K562 (cell line): ENCODE results near the gene ALDH6A1. TPM values are rescaled to one million over a fixed set of nuclear protein-coding genes. Genes with fewer than 3 reads are reported as not detected.

Source experiments
- ATAC-seq: fragments of 200-7000 bp; cut with Tn5 transposase; 3 replicates; pipeline ENCODE4 v1.9.1; 2020; ENCODE audit warnings: moderate library complexity
- BruUV-seq: library from RNA; stranded (reverse); fragments of 400-500 nt; replicated peaks from 2 replicates; lab custom pipeline; 2021; lab: Mats Ljungman, UMichigan
- CTCF ChIA-PET: fragments of 300-600 bp; formaldehyde crosslinking; extraction: SDS; loops from one replicate; lab custom pipeline; 2021; ENCODE audit warnings: low intra/inter-chr PET ratio; lab: Yijun Ruan, JAX
- POLR2A ChIA-PET: fragments of 300-600, 350-650 bp; sonication (Branson Sonifier 250); formaldehyde crosslinking; extraction: SDS; loops from one replicate; lab custom pipeline; 2021; ENCODE audit warnings: antibody characterized with exemption, inconsistent platforms; lab: Yijun Ruan, JAX
- DNase-seq, 4 experiments: peaks; one replicate each; pipeline versions ENCODE4 v3.0.0 to v3.0.0-alpha.2; 2011 to 2018; ENCODE audit warnings: low spot score in 3 of 4, mixed read lengths in 3 of 4; ENCODE audit errors: extremely low read depth in 1 of 4
- FAIRE-seq: peaks from 2 replicates; lab custom pipeline; 2011; peaks lifted over from hg19 to GRCh38; lab: Jason Lieb, UNC
- H2AFZ ChIP-seq: 2 replicates; pipeline ENCODE4 v1.6.0; 2011; ENCODE audit warnings: low read depth, low read length, control low read depth, inconsistent platforms
- H3K27ac ChIP-seq: fragments of 200-600 bp; 3 replicates; pipeline ENCODE4 v1.8.0; 2011; ENCODE audit warnings: low read depth, mild to moderate bottlenecking, control low read depth, inconsistent platforms, low read length, moderate library complexity, mixed read lengths; ENCODE audit errors: extremely low read depth
- H3K27me3 ChIP-seq, 2 experiments: fragments of 300-600 bp in 1 of 2; 2 replicates in 1 of 2; 3 replicates in 1 of 2; pipeline versions ENCODE4 v1.6.0 to v1.8.0; 2011; ENCODE audit warnings: inconsistent platforms in 2 of 2, low read length in 2 of 2, mild to moderate bottlenecking in 1 of 2, mixed read lengths in 1 of 2, moderate library complexity in 1 of 2; ENCODE audit not compliant: control insufficient read depth in 2 of 2, insufficient read depth in 2 of 2
- H3K36me3 ChIP-seq: fragments of 300-600 bp; 3 replicates; pipeline ENCODE4 v1.8.0; 2011; ENCODE audit warnings: mild to moderate bottlenecking, low read length, inconsistent platforms; ENCODE audit not compliant: control insufficient read depth, insufficient read depth
- H3K4me1 ChIP-seq, 2 experiments: fragments of 200-600 bp in 1 of 2; replicated peaks in 1 of 2; 2 replicates in 1 of 2; 3 replicates in 1 of 2; pipeline versions ENCODE4 v1.5.1 to v1.8.0; 2011; ENCODE audit warnings: inconsistent platforms in 2 of 2, low read length in 2 of 2, mild to moderate bottlenecking in 1 of 2, mixed read lengths in 1 of 2, moderate library complexity in 1 of 2; ENCODE audit not compliant: control insufficient read depth in 2 of 2, insufficient read depth in 2 of 2
- H3K4me2 ChIP-seq: 2 replicates; pipeline ENCODE4 v1.6.1; 2011; ENCODE audit warnings: low read length, control low read depth, inconsistent platforms, mixed read lengths; ENCODE audit not compliant: insufficient read depth
- H3K4me3 ChIP-seq: fragments of 200-600 bp; sonication (generic), shearing (Covaris generic); 2 replicates; pipeline ENCODE4 v1.5.1; 2016; ENCODE audit warnings: control low read depth, inconsistent platforms
- H3K79me2 ChIP-seq: fragments of 200-600 bp; 3 replicates; pipeline ENCODE4 v1.8.0; 2011; ENCODE audit warnings: low read length, inconsistent platforms; ENCODE audit not compliant: control insufficient read depth, insufficient read depth
- H3K9ac ChIP-seq, 2 experiments: 2 replicates each; pipeline versions ENCODE4 v1.6.0 to v1.6.1; 2011; ENCODE audit warnings: low read depth in 2 of 2, low read length in 2 of 2, control low read depth in 1 of 2, inconsistent platforms in 1 of 2, mild to moderate bottlenecking in 1 of 2, mixed read lengths in 1 of 2; ENCODE audit not compliant: insufficient read depth in 1 of 2
- H3K9me1 ChIP-seq: one replicate; pipeline ENCODE4 v1.6.0; 2011; ENCODE audit warnings: inconsistent platforms, mild to moderate bottlenecking, low read length, moderate library complexity; ENCODE audit not compliant: control insufficient read depth, insufficient read depth
- H3K9me3 ChIP-seq: replicated peaks from 2 replicates; pipeline ENCODE4 v1.5.1; 2011; ENCODE audit warnings: low read depth, low read length, inconsistent platforms; ENCODE audit not compliant: control insufficient read depth, insufficient read depth
- H4K20me1 ChIP-seq: replicated peaks from 2 replicates; pipeline ENCODE4 v1.6.1; 2011; ENCODE audit warnings: low read length, inconsistent platforms, mixed read lengths; ENCODE audit not compliant: control insufficient read depth, insufficient read depth
- HCFC1 ChIP-seq: IDR thresholded peaks from 2 replicates; pipeline ENCODE4 v1.6.1; 2012; ENCODE audit warnings: low read depth, low read length, improper control_type of control experiment
- SAP30 ChIP-seq: fragments of 200-600 bp; sonication (generic); IDR thresholded peaks from 2 replicates; pipeline ENCODE4 v1.6.1; 2012; ENCODE audit warnings: borderline replicate concordance, low read depth, mild to moderate bottlenecking, moderate library complexity, low read length, control low read depth, inconsistent platforms; ENCODE audit not compliant: insufficient read depth, poor library complexity, severe bottlenecking
- STAG1 ChIP-seq: sonication (generic); formaldehyde crosslinking; IDR thresholded peaks from 2 replicates; pipeline ENCODE4 v1.5.0; 2020; ENCODE audit warnings: missing genetic modification reagents, borderline replicate concordance
- WGBS: fragments of 100-300 bp; shearing (Covaris generic); methylation state at CpG from one replicate; pipeline ENCODE4 v1.1.6; 2016; ENCODE audit warnings: low coverage, mixed read lengths; ENCODE audit not compliant: insufficient coverage; ENCODE audit errors: missing lambda C conversion rate; 5-methylcytosine and 5-hydroxymethylcytosine counted together
- in situ Hi-C: fragments of 300-500 bp; cut with MboI; formaldehyde crosslinking; loops from 4 replicates; pipeline ENCODE4 v1.15.0; 2018; ENCODE audit warnings: inconsistent platforms, mixed read lengths
- intact Hi-C: fragments of 100-400 bp; cut with micrococcal nuclease; formaldehyde crosslinking; loops from 2 replicates; pipeline ENCODE4 v1.14.2; 2022
- polyA plus RNA-seq, 8 experiments: library from polyadenylated mRNA; depleted of rRNA in 4 of 8; stranded (reverse) in 5 of 8; unstranded in 3 of 8; fragments of >200 nt; fragmentation: Nextera tagmentation in 2 of 8; fragmentation: Illumina TruSeq in 1 of 8; extraction: Ambion mirVana in 2 of 8; extraction: Trizol in 1 of 8; gene quantifications; 2 replicates each; pipeline versions ENCODE4 v1.2.1 to v1.2.3, GENCODE V29; 2011 to 2014; ENCODE audit warnings: inconsistent platforms in 1 of 8, missing spikeins in 1 of 8
- total RNA-seq, 7 experiments: library from RNA; depleted of rRNA in 6 of 7; stranded (reverse); fragments of >200 nt in 6 of 7; fragmentation: Illumina TruSeq in 2 of 7; extraction: Trizol in 2 of 7; gene quantifications; 2 replicates each; pipeline versions ENCODE4 v1.2.1 to v1.2.3, GENCODE V29; 2011 to 2021; ENCODE audit warnings: low replicate concordance in 1 of 7
- TF ChIP-seq, protein P1 (sequence below): IDR thresholded peaks from 2 replicates; pipeline ENCODE4 v1.6.1; 2014; ENCODE audit warnings: antibody characterized with exemption
- TF ChIP-seq, protein P2 (sequence below): fragments of 450-650 bp; IDR thresholded peaks from 2 replicates; pipeline ENCODE4 v1.7.1; 2018; ENCODE audit warnings: mild to moderate bottlenecking, low read depth; ENCODE audit not compliant: partially characterized antibody
- TF ChIP-seq, protein P3 (sequence below): fragments of 250-450 bp; sonication (Bioruptor Pico); IDR thresholded peaks from 2 replicates; pipeline ENCODE4 v1.5.0; 2020; ENCODE audit warnings: mild to moderate bottlenecking, borderline replicate concordance

The ALDH6A1 gene
- total and polyA plus RNA-seq, 9 of the 15 experiments (the other 6 are each of a cell fraction or from before 2014, with no cell fraction given): 3.1 to 11.5 (median 4.6) TPM

DNA sequence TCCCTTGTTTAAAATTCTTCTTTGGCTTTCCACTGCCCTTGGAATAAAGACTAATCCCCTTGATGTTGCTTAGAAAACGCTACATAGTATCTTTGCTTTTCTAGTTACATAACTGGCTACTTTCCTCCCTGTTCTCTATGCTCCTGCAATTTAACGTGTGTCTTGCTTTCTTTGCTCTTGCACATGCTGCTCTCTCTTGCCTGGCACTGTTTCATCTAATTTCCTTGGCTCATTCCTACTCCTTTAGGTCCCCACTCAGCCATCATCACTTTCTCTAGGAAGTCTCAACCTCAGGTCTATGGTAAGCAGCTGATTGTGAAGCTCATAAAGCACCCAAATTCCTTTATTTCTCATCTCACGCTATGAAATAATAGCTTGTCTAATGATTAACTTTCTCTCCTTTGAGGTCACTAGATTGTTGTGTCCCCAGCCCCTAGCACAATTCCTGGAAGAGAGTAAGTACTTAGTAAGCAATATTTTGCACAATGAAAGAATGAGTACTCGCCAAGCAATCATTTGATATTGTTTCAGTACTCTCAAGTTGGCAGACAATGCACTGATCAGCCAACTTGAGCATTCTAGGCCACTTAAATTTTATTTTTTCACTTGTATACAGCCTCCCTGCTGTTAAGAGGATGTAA lies 3.3 kb downstream of the ALDH6A1 start:
- CTCF ChIA-PET: no interaction called here
- no peak overlapping the region for H3K4me3 ChIP-seq
- no peaks in the 10 kb centered on the region for H3K9me3 ChIP-seq
- no peaks in the 10 kb centered on the region for H3K9me1 ChIP-seq
- H3K36me3 ChIP-seq: no peaks in the 10 kb centered on the region
- ATAC-seq (no peak), FAIRE-seq (no peak), DNase-seq (no peak)
- H3K9ac ChIP-seq: no peak overlapping the region
- H3K27me3 ChIP-seq: no peaks in the 10 kb centered on the region
- in situ Hi-C loops (no loop called here), intact Hi-C loops (no loop called here)
- H3K79me2 ChIP-seq: peaks cover 17% of the 10 kb centered on the region
- H3K27ac ChIP-seq: no peak overlapping the region
- WGBS: 17% methylated on average over 4 of the region's 4 CpGs
- H2AFZ ChIP-seq: no peak overlapping the region
- TF ChIP-seq HCFC1: no peak
- TF ChIP-seq, protein P1, sequence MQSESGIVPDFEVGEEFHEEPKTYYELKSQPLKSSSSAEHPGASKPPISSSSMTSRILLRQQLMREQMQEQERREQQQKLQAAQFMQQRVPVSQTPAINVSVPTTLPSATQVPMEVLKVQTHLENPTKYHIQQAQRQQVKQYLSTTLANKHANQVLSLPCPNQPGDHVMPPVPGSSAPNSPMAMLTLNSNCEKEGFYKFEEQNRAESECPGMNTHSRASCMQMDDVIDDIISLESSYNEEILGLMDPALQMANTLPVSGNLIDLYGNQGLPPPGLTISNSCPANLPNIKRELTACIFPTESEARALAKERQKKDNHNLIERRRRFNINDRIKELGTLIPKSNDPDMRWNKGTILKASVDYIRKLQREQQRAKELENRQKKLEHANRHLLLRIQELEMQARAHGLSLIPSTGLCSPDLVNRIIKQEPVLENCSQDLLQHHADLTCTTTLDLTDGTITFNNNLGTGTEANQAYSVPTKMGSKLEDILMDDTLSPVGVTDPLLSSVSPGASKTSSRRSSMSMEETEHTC: no peak
- no peak for TF ChIP-seq SAP30
- TF ChIP-seq STAG1 (CRISPR knock-in tag): no peak
- TF ChIP-seq, protein P2, sequence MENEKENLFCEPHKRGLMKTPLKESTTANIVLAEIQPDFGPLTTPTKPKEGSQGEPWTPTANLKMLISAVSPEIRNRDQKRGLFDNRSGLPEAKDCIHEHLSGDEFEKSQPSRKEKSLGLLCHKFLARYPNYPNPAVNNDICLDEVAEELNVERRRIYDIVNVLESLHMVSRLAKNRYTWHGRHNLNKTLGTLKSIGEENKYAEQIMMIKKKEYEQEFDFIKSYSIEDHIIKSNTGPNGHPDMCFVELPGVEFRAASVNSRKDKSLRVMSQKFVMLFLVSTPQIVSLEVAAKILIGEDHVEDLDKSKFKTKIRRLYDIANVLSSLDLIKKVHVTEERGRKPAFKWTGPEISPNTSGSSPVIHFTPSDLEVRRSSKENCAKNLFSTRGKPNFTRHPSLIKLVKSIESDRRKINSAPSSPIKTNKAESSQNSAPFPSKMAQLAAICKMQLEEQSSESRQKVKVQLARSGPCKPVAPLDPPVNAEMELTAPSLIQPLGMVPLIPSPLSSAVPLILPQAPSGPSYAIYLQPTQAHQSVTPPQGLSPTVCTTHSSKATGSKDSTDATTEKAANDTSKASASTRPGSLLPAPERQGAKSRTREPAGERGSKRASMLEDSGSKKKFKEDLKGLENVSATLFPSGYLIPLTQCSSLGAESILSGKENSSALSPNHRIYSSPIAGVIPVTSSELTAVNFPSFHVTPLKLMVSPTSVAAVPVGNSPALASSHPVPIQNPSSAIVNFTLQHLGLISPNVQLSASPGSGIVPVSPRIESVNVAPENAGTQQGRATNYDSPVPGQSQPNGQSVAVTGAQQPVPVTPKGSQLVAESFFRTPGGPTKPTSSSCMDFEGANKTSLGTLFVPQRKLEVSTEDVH: no peak
- TF ChIP-seq, protein P3, sequence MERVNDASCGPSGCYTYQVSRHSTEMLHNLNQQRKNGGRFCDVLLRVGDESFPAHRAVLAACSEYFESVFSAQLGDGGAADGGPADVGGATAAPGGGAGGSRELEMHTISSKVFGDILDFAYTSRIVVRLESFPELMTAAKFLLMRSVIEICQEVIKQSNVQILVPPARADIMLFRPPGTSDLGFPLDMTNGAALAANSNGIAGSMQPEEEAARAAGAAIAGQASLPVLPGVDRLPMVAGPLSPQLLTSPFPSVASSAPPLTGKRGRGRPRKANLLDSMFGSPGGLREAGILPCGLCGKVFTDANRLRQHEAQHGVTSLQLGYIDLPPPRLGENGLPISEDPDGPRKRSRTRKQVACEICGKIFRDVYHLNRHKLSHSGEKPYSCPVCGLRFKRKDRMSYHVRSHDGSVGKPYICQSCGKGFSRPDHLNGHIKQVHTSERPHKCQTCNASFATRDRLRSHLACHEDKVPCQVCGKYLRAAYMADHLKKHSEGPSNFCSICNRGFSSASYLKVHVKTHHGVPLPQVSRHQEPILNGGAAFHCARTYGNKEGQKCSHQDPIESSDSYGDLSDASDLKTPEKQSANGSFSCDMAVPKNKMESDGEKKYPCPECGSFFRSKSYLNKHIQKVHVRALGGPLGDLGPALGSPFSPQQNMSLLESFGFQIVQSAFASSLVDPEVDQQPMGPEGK (CRISPR knock-in tag): no peak
- H3K4me2 ChIP-seq: no peak overlapping the region
- no TSS peak for BruUV-seq
- POLR2A ChIA-PET: no interaction called here
- H4K20me1 ChIP-seq: no peaks in the 10 kb centered on the region
- peaks cover 5 to 15% of the 10 kb centered on the region in 2 experiments; a peak in 4 of 5 replicates for H3K4me1 ChIP-seq
